Raji (cell line): ENCODE data around the gene CNPPD1.

Experiments used
- POLR2A ChIP-seq: IDR thresholded peaks from 2 replicates; pipeline ENCODE4 v1.6.1; 2011; ENCODE audit warnings: low read depth, low read length, control low read depth; ENCODE audit not compliant: insufficient read depth

Gene CNPPD1

DNA sequence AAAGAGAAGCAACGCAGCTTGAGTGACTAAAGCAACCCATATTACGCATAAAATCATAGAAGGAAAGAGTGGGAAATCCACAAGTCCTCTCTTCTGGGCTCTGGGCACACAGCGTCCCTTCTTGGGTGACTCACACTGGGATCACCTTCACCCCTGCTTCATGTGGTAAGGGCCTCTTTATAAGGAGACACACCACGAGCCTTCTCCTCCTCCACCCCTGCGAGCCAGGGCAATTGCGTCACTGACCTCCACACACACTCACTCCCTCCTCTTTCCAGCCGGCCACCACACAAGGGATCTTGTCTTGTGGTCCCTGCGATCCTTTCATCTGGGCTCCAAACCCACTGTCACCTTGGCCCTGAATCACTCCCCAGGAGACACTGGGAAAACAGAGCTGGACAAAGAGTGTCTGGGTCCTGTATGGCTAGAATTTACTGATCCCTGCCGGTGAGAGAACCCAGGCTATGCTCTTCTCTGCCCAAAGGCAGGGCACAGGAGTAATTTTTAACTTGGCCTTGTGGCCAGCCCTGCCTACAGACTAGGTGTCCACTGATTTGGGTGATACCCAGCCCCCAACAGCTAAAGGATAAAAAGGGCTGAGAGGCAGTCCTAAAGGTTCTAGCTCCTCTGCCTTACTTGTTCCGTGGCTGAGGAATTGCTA, 51.4 kb downstream of the CNPPD1 start:
- TF ChIP-seq POLR2A: no peak

DNA sequence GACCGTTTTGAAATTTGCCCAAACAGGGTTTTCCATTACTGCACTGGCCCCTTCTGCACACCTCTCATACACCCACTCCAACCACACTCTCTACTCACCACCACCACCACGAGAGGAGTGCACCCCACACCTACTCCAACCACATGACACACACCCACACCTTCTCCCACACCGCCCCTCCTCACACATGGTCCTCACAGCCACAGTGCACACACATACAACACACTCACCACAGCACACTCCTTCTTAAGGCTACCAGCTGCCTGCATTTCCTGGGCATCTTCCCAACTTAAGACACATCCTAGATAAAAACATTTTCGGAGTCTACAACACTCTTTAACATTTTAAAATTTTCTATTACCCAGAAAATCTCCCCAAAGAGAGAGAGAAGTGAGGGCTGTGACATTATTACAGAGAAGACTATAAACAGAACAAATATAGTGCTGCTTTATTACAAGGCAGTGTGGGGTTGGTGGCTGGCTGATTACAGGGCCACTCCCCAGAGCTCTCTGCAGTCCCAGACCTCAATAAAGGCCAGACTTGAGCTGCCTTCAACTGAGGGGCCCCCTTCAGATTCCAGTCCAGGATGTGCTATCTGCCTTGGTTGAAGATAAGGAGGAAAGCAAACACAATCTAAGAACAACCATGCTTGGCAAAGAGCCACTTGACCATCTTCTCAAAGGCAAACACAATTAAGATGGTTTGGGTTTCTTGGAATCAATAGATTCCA, 52.2 kb downstream of the CNPPD1 start:
- no peak for TF ChIP-seq POLR2A

DNA sequence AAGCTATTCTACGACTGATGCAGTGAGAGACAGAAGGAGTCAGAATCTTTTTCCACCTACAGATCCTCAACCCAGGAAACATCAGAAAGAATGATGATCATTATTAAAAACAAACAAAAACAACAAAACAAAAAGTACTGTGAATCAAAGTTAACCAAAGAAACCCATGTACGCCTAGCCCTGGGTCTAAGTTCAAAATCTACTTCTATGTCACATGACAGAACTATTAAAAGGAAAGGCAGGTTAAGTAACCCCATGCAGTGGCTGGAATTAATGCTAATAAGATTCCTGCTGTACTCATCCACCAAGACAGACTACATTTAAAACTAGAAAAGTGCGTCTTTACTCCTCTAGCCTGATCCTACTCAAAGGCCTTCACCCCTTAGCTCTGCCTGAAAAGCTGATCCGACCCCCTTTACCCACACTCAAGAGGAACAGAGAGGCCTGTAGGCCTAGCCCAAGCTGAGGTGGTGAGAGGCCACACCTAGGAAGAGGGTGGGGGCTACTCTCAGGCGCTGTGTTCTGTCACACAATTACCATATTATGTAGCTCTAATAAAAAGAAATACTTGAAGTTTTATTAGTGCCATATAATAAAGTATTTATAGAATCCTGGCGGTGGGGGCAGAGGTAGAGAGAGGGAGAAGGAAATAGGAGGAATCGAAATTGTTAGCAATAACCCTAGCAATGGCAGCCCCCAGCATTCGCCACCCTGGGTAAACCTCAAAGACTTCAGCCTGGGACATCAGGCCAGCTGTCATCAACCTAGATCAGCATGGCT, 53.2 kb downstream of the CNPPD1 start:
- TF ChIP-seq POLR2A: no peak

DNA sequence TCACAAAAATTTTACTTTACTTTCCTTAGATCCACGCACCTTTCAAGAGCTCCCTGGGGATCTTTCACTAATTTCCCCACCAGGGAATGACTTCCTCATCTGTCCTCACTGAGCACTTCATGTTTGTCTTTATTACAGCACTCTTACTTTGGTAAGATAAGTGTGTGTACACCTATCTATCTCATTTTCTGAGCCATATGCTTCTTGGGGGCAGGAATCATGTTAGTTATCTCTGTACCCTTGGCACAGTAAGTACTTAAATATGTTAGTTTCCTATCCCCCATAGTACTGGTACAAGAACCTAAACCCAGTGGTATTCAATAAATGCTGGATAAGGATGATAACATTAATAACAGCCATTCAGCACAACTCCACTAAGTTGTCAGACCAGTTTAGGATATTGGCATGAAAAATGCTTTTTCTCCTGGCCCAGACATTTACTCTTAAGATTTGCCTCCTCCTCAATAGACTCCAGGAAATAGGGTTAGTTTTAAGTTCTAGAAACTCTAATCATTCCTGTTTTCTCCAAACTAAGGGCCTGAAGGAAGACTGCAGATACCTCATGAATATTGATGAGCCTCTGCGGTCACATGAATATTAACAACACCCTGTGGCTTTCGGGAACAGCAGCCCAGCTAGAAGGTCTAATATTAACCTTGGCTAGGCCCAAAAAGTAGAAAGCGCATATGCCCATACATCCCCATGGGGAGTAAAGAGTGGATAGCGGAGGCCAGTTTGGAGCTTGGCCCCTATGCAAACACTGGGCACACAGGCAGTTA, 54.3 kb downstream of the CNPPD1 start:
- TF ChIP-seq POLR2A: no peak
